Measurements from ENCODE around the gene FILIP1.

The FILIP1 gene

DNA sequence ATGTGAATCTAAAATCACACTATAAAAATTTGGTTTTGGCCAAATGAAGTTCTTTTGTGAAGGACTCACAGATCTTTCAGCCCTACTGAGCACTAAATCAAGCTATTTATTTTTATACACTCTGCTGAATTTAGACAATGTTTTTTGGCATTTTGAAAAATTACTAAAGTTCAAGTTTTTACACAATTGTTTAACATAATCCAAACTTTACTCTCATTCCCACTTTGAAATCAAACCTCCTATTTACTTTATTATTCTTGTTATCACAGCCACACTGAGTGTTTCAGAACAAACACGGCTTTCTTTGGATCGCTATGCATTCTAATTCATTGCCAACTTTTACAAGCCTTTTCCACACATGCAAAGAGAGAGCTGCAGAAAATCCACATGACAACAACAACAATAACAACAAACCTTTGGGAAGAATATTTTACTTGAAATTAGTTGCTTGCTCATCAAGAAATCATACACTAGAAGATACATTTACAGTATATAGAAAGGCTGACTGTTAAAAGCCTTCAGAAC is 159.9 kb downstream of the FILIP1 start:
- no peaks in the 10 kb centered on the region for H3K9me3 ChIP-seq
- no peak overlapping the region for H3K4me3 ChIP-seq
- H3K4me1 ChIP-seq: no peaks in the 10 kb centered on the region
- no peak overlapping the region for H3K27ac ChIP-seq
- no peak for TF ChIP-seq Cebpa-rat (IDR thresholded peaks at IDR 0.05)
- no peak overlapping the region for H3K9ac ChIP-seq
- no peaks in the 10 kb centered on the region for H3K27me3 ChIP-seq
- no peaks in the 10 kb centered on the region for H4K20me1 ChIP-seq
- H3K4me2 ChIP-seq: no peak overlapping the region
- H3K36me3 ChIP-seq: no peaks in the 10 kb centered on the region

DNA sequence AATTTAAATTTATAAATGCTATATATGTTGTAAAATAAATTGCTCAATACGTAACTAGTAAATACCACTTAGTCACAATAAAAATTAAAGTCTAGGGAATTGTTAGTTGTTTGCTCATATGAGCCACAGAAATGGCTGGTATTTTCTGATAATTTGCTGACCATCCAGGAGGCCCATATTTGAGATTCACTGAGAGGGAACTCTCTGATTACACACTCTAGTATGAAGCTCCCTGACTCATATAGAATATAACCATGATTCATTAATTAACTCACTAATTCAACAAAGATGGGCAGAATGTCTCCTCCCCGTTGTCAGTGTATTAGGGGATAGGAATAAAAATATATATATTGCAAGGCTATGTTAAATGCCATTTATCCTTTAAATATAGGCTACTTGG is 162.4 kb downstream of the FILIP1 start:
- Histone ChIP-seq H3K9ac (no peak overlapping the region), H3K27ac (no peak overlapping the region), H4K20me1 (no peaks in the 10 kb centered on the region), H3K4me1 (no peaks in the 10 kb centered on the region), H3K9me3 (no peaks in the 10 kb centered on the region), H3K36me3 (no peaks in the 10 kb centered on the region), H3K4me2 (no peak overlapping the region), H3K4me3 (no peak overlapping the region), H3K27me3 (no peaks in the 10 kb centered on the region)
- no peak for TF ChIP-seq Cebpa-rat (IDR thresholded peaks at IDR 0.05)

DNA sequence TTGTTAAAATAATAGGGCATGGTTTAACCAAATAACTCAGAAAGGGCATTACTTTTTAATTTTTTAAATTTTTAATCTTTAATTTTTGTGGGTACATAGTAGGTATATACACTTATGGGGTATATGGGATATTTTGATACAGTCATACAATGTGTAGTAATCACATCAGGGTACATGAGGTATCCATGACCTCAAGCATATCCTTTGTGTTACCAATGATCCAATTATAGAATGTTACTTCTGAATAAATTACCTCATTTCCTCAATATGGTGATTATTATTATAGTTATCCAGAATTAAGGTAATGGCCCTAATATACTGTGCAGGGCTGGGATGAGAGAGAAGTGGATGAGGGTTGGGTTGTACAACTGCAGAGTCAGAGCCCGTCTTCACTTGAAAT is 163.9 kb downstream of the FILIP1 start:
- Histone ChIP-seq H3K4me2 (no peak overlapping the region), H3K27me3 (no peaks in the 10 kb centered on the region), H4K20me1 (no peaks in the 10 kb centered on the region), H3K9ac (no peak overlapping the region), H3K4me1 (no peaks in the 10 kb centered on the region), H3K4me3 (no peak overlapping the region), H3K27ac (no peak overlapping the region), H3K9me3 (no peaks in the 10 kb centered on the region), H3K36me3 (no peaks in the 10 kb centered on the region)
- TF ChIP-seq Cebpa-rat (IDR thresholded peaks at IDR 0.05): no peak

DNA sequence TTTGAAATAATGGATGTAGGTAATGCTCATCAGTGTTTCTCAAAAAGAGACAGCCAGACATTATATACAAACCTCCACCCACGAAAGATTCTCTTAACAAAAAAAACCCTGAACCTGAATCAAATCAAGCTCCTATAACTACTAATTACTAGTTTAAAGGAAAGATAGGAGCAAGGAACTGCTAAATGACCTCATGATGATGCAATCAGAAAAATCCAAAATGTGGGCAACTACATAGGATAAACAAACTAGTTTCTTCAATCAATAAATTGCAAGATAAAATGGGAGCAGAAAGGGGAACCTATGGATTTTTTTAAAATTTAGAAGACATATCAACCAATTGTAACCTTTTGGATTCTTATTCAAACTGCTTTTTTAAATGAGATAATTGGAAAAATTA is 165.8 kb downstream of the FILIP1 start:
- Histone ChIP-seq H3K9ac (no peak overlapping the region), H3K36me3 (no peaks in the 10 kb centered on the region), H3K27me3 (no peaks in the 10 kb centered on the region), H3K4me1 (no peaks in the 10 kb centered on the region), H3K9me3 (no peaks in the 10 kb centered on the region), H3K27ac (no peak overlapping the region), H4K20me1 (no peaks in the 10 kb centered on the region), H3K4me3 (no peak overlapping the region), H3K4me2 (no peak overlapping the region)
- TF ChIP-seq Cebpa-rat (IDR thresholded peaks at IDR 0.05): no peak

DNA sequence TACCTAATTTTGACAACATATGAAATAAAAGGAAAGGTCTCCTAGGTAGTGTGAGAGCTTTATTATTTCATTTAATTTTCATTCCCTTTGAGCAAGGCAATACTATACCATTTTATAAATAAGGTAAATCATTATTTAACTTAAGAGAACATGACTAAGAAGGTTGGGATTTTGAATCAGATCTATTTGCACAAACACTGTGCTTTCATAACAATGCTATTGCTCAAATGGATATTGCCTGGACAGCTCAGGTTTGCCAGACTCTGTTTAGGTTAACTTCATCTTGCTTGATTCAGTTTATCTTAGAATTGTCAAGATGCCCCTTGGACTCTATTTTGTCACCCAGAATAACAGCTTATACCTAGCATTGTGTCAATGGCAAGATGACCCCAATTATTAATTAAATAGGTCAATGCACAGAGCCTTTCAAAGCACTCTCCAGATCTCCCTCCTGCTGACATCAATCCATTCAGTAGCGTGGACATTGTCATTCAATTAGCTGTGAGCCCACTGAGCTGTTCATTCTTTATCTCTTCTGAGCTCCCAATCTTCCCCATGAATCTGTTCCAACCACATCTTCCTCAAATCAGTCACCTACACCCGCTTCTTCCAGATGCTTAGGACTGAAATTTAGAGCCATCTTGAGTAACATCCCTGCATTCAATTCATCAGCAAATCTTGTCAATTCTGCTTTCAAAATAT is 166.9 kb downstream of the FILIP1 start:
- H3K4me1 ChIP-seq: no peaks in the 10 kb centered on the region
- no peak overlapping the region for H3K9ac ChIP-seq
- no peaks in the 10 kb centered on the region for H4K20me1 ChIP-seq
- no peaks in the 10 kb centered on the region for H3K36me3 ChIP-seq
- H3K27ac ChIP-seq: no peak overlapping the region
- no peak overlapping the region for H3K4me2 ChIP-seq
- no peak overlapping the region for H3K4me3 ChIP-seq
- no peaks in the 10 kb centered on the region for H3K9me3 ChIP-seq
- no peak for TF ChIP-seq Cebpa-rat (IDR thresholded peaks at IDR 0.05)
- no peaks in the 10 kb centered on the region for H3K27me3 ChIP-seq

DNA sequence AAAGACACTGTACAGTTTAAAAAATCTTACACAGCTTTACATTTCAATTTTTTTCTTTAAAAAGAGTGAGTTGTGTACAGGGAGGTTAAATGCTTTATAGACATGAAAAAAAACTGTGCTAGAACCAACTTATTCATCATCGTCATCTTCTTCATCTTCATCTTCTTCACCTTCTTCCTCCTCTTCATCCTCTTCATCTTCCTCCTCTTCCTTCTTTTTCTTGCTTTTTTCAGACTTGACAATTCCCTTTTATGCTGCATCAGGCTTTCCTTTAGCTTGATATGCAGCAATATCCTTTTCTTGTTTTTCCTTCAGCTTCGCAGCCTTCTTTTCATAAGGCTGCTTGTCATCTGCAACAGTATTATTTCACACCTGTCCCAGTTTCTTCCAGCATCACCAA is 174.7 kb downstream of the FILIP1 start:
- Histone ChIP-seq H3K4me3 (no peak overlapping the region), H3K27ac (no peak overlapping the region)
- no peak for TF ChIP-seq Cebpa-rat (IDR thresholded peaks at IDR 0.05)

DNA sequence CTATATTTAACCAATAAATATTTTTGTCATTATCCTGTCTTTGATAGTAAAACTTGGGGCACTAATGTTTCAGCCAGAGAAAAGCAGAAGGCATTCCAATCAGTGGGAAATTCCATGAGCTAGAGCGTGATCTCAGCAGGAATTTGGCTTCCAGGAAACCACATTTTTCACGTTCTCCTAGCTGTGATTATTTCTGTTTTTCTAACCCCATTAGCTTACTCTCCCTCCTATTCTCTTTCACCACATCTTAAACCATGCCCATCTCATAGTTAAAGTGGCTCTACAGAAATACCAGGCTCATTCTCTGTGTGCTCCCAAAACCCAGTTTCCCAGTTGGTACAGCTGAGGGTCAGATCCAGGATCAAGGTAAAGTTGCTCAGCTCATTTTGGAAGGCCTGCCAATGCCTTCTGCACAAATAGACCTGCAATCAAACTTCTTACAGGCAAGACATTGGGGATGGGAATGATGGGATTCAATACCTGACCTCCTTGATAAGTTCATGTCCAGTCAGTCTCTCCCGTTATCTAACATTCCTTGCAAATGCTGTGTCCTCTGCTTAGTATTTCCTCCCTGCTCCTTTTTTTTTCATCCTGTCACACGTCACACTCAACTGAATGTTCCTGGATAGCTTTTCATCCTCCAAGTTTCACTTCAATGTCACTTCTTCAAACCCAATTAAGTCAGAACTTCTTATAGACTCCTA is 175.9 kb downstream of the FILIP1 start:
- H3K36me3 ChIP-seq: no peaks in the 10 kb centered on the region
- no peak for TF ChIP-seq Cebpa-rat (IDR thresholded peaks at IDR 0.05)

More for the DNA sequence above, 174.7 kb downstream of the FILIP1 start:
- Histone ChIP-seq H4K20me1 (no peaks in the 10 kb centered on the region), H3K4me1 (no peaks in the 10 kb centered on the region), H3K9ac (no peak overlapping the region), H3K27me3 (no peaks in the 10 kb centered on the region), H3K36me3 (no peaks in the 10 kb centered on the region), H3K9me3 (no peaks in the 10 kb centered on the region), H3K4me2 (no peak overlapping the region)

DNA sequence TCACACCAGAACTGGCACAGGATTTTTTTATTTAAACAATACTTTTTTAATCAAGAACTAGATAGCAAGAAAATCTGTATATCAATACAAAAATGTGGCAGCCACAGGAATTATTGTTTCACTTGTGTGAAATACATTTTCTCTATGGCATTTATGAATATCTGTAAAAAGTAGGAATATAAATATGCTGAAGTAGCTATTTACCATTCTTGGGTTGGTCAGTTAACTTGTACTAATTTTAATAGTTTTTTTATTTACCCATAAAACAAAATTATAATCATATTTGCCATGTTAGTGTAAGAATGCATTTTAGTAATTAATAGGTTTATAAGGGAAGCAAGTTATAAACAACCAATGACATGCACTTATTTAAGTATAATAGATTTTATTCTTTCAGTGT is 177.6 kb downstream of the FILIP1 start:
- Histone ChIP-seq H3K9ac (no peak overlapping the region), H3K9me3 (no peaks in the 10 kb centered on the region), H3K27ac (no peak overlapping the region), H4K20me1 (no peaks in the 10 kb centered on the region), H3K27me3 (no peaks in the 10 kb centered on the region), H3K36me3 (no peaks in the 10 kb centered on the region), H3K4me3 (no peak overlapping the region), H3K4me2 (no peak overlapping the region), H3K4me1 (no peaks in the 10 kb centered on the region)
- TF ChIP-seq Cebpa-rat (IDR thresholded peaks at IDR 0.05): no peak

More for the DNA sequence above, 175.9 kb downstream of the FILIP1 start:
- Histone ChIP-seq H4K20me1 (no peaks in the 10 kb centered on the region), H3K27me3 (no peaks in the 10 kb centered on the region), H3K27ac (no peak overlapping the region), H3K4me2 (no peak overlapping the region), H3K9ac (no peak overlapping the region), H3K9me3 (no peaks in the 10 kb centered on the region), H3K4me3 (no peak overlapping the region), H3K4me1 (no peaks in the 10 kb centered on the region)

DNA sequence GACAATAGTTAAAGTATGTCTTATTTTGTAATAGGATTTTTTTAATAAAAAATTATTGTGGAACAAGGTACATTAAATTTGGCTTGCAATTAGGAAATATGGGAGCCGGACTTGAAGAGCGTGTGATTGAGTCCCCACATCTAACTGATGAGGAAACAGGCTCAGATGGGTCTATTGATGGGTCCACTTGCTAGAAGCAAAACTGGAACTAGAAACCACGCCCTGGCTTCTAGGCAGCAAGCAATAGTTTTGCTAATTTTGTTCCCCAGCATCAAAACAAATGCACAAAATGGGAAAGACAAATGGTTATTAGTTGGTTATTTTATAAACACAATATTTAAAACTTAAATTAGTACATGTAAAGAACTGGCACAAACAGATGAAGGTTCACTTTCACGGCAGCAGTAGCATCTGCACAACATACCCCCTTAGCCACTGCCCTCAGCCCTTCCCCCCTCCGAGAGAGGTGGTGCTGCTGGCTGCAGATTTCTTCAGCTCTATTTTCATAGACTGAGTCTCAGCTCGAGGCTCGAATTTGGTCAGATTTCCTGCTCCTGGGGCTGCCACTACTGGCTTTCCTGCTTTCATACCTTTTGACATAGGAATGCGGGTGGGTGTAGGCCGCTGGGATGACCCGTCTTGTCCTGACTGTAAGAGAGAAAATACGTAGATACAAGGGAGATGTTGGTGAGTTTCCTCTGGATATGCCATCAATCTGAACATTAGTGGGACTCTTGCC is 185.2 kb downstream of the FILIP1 start:
- no peaks in the 10 kb centered on the region for H3K9me3 ChIP-seq
- TF ChIP-seq Cebpa-rat (IDR thresholded peaks at IDR 0.05): no peak
- H3K9ac ChIP-seq: no peak overlapping the region
- no peak overlapping the region for H3K4me2 ChIP-seq
- H3K36me3 ChIP-seq: no peaks in the 10 kb centered on the region
- H3K4me1 ChIP-seq: peaks cover 13% of the 10 kb centered on the region
- H3K4me3 ChIP-seq: no peak overlapping the region
- H3K27ac ChIP-seq: no peak overlapping the region
- no peaks in the 10 kb centered on the region for H3K27me3 ChIP-seq
- H4K20me1 ChIP-seq: no peaks in the 10 kb centered on the region
